HAP-1 (cell line): ENCODE results near the gene KLF12.

Experiments
- DNase-seq, 2 experiments: peaks; one replicate each; pipeline ENCODE4 v3.0.0-alpha.2; 2016 to 2020; ENCODE audit warnings: low spot score in 2 of 2
- H3K27me3 ChIP-seq: fragments of 250-450 bp; sonication (Bioruptor Pico); 2 replicates; pipeline ENCODE4 v1.5.1; 2020; ENCODE audit warnings: low read depth, mild to moderate bottlenecking, moderate library complexity
- H3K36me3 ChIP-seq: fragments of 250-450 bp; sonication (Bioruptor Pico); replicated peaks from 2 replicates; pipeline ENCODE4 v1.5.1; 2020; ENCODE audit warnings: mild to moderate bottlenecking
- H3K4me1 ChIP-seq: fragments of 250-450 bp; sonication (Bioruptor Pico); 2 replicates; pipeline ENCODE4 v1.5.1; 2020; ENCODE audit warnings: mild to moderate bottlenecking
- H3K4me3 ChIP-seq: fragments of 250-450 bp; sonication (Bioruptor Pico); 2 replicates; pipeline ENCODE4 v1.5.1; 2020; ENCODE audit warnings: mild to moderate bottlenecking, moderate library complexity
- H3K9me3 ChIP-seq: fragments of 250-450 bp; sonication (Bioruptor Pico); 2 replicates; pipeline ENCODE4 v1.5.1; 2020; ENCODE audit warnings: mild to moderate bottlenecking, moderate library complexity
- in situ Hi-C: fragments of 300-500 bp; cut with MboI; formaldehyde crosslinking; loops from 3 replicates; pipeline ENCODE4 v1.14.3; 2020; ENCODE audit warnings: low sequenced_read_pairs, inconsistent platforms, mixed read lengths

KLF12 gene

DNA sequence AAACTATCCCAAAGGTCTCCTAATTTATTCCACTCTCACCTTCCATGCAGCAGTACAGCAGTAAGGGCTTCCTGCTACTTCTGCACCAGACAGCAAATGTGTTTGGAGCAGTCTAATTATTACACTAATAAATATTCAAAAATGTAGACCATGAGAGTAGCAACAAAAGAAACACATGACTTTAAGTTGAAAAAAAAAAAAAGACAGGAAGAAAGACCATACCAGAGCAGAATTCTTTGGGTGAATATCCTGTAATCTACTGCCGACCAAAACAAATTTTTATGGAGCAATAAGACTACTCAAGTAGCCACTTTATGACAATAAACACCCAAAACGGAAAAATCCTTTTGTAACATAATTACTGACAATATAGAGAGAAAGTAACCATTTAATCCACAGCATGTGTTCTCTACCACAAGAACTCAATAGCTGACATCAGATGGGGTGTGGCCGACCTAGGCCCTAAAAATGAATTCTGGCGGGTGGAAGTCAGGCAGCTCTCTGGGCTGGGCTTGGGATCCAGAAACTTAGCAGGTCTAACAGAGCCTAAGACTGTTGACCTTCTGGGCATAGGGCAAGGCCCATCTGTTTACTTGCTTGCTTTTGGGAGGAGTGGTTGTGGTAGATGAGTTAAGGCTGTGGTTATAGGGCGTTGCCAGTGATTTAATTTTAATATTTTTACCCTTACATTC is 4.6 kb downstream of the KLF12 start:
- no peaks in the 10 kb centered on the region for H3K27me3 ChIP-seq
- no peak overlapping the region for H3K4me3 ChIP-seq
- no peaks in the 10 kb centered on the region for H3K9me3 ChIP-seq
- in situ Hi-C loops: no loop called here
- H3K36me3 ChIP-seq: no peaks in the 10 kb centered on the region
- DNase-seq: peak; percentile 8 to 40
- H3K4me1 ChIP-seq: peaks cover 23% of the 10 kb centered on the region

DNA sequence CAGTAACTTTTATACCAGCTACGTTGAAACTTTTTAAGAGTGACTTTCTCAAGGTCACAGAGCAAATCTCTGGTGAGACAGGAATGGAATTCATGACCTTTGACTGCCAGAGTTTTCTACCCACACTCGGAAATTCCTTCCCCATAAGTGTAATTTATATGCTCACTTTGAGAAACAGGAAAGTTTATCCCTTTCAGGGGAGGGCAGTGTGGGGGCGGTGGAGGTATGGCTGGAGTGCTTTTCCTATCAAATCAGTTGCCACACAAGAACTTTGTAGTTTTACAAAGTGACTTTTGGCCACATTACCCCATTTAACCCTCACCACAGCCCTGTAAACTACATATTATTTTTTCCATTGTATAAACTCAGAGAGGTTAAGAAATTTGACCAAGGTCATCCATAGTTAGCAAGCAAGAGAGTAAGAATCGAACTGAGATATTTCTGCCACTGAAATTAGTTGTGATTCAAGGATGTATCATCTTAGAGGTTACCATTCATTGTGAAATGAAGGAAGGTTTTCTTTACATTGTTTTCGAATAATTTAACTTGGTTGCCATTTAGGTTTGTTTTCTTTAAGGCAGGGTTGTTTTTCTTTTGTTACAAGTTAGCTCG is 5.9 kb downstream of the KLF12 start:
- no peak overlapping the region for H3K4me3 ChIP-seq
- DNase-seq: peak in 1 of 2 experiments; percentile 7
- in situ Hi-C loops: no loop called here

DNA sequence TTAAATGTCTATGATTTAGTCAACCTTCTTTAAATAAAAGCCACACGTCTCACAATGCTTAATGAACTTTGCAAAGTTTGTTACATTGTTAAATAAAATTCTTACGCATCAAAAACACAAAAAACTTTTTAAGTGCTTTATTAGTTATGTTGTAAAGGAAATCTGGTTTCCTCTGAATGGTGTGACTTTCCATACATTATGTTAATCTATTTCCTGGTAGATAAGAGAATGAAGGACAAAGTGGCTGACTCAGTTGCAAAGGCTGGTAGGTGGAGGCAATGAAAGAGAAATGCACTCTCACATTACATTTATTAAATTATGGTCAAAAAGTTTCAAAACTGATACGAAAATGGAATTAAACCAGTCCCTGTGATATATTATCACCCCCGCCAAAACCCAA is 15.9 kb downstream of the KLF12 start:
- H3K36me3 ChIP-seq: no peaks in the 10 kb centered on the region
- H3K27me3 ChIP-seq: no peaks in the 10 kb centered on the region
- in situ Hi-C loops: no loop called here
- no peaks in the 10 kb centered on the region for H3K4me1 ChIP-seq
- no peak overlapping the region for H3K4me3 ChIP-seq
- H3K9me3 ChIP-seq: peaks cover 5% of the 10 kb centered on the region
- no peak for DNase-seq

More for the DNA sequence above, 5.9 kb downstream of the KLF12 start:
- no peaks in the 10 kb centered on the region for H3K9me3 ChIP-seq
- H3K27me3 ChIP-seq: no peaks in the 10 kb centered on the region
- H3K36me3 ChIP-seq: no peaks in the 10 kb centered on the region
- H3K4me1 ChIP-seq: peaks cover 23% of the 10 kb centered on the region

DNA sequence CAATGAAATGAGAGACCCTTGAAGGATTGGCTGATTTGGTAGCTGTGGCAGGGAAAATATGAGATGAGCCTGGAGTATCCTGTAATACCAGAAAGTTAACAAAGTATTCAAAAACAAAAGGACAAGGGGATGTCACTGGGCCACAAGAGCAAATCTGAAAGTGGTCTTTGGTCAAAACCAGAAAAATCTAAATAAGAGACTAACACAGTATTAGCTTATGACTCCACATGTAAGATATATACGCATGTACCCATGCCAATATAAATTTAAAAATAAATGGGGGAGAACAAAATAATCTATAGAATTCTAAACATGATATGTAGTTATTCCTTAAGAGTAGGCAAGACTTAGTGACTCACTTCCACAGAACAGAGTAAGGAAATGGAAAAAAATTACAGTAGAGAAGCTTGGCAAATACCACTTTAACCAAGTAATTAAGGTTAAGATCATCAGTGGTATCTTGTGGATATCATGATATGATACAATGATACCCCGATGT is 16.9 kb downstream of the KLF12 start:
- in situ Hi-C loops: no loop called here
- Histone ChIP-seq H3K27me3 (no peaks in the 10 kb centered on the region), H3K36me3 (no peaks in the 10 kb centered on the region), H3K4me3 (no peak overlapping the region), H3K9me3 (peaks cover 5% of the 10 kb centered on the region), H3K4me1 (no peaks in the 10 kb centered on the region)
- DNase-seq: no peak

DNA sequence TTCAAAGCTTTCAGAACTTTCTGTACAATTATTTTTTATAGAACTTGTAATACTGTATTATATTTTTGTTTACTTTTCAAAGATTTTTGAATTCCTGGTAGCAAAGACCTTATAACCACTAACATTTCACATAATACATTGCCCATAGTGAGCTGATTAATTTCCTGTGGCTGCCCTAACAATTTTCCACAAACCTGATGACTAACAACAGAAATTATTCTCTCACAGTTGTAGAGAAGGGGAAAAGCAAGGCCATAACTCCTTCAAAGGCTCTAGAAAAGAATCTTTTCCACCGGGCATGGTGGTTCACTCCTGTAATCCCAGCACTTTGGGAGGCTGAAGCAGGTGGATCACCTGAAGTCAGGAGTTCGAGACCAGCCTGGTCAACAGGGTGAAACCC is 19.1 kb downstream of the KLF12 start:
- H3K36me3 ChIP-seq: no peaks in the 10 kb centered on the region
- no peaks in the 10 kb centered on the region for H3K4me1 ChIP-seq
- no peak for DNase-seq
- H3K9me3 ChIP-seq: peaks cover 4% of the 10 kb centered on the region
- no peak overlapping the region for H3K4me3 ChIP-seq
- in situ Hi-C loops: no loop called here
- H3K27me3 ChIP-seq: no peaks in the 10 kb centered on the region

DNA sequence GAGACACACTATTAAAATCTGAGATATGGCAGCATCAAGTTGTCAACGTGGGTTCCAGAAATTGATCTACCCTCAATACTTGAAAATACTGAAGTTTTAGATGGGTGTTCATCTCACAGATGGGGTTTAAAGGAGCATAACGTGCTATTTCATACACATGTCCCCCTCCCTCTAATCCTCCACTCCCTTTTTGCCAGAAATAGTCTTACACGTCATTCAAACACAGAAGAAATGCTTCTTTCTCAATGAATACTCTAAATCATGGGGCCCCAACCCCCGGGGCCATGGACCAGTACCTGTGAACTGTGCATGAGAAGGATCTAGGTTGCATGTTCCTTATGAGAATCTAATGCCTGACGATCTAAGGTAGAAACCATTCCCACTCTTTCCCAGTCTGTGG is 19.6 kb downstream of the KLF12 start:
- H3K27me3 ChIP-seq: no peaks in the 10 kb centered on the region
- no peaks in the 10 kb centered on the region for H3K36me3 ChIP-seq
- H3K4me1 ChIP-seq: no peaks in the 10 kb centered on the region
- DNase-seq: no peak
- in situ Hi-C loops: no loop called here
- H3K9me3 ChIP-seq: peaks cover 3% of the 10 kb centered on the region; the same call in 1 of the 2 replicates
- no peak overlapping the region for H3K4me3 ChIP-seq

DNA sequence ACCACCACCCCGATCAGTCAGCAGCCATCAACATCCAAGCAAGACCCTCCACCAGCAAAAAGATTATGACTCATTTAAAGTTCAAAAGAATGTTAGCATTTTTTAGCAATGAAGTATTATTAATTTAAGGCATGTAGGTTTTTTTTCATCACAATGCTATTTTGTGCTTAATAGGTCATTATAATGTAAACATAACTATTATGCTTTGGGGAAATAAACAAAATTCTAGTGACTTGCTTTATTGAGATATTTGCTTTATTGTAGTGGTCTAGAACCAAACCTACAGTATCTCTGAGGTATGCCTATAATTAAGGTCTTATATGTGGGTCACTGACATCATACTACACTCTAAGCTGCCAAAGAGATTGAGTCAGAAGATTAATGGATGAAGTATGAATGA is 20.0 kb downstream of the KLF12 start:
- no peak for DNase-seq
- Histone ChIP-seq H3K4me1 (no peaks in the 10 kb centered on the region), H3K27me3 (no peaks in the 10 kb centered on the region), H3K9me3 (no peaks in the 10 kb centered on the region; the same call in 1 of the 2 replicates), H3K4me3 (no peak overlapping the region), H3K36me3 (no peaks in the 10 kb centered on the region)
- in situ Hi-C loops: no loop called here

DNA sequence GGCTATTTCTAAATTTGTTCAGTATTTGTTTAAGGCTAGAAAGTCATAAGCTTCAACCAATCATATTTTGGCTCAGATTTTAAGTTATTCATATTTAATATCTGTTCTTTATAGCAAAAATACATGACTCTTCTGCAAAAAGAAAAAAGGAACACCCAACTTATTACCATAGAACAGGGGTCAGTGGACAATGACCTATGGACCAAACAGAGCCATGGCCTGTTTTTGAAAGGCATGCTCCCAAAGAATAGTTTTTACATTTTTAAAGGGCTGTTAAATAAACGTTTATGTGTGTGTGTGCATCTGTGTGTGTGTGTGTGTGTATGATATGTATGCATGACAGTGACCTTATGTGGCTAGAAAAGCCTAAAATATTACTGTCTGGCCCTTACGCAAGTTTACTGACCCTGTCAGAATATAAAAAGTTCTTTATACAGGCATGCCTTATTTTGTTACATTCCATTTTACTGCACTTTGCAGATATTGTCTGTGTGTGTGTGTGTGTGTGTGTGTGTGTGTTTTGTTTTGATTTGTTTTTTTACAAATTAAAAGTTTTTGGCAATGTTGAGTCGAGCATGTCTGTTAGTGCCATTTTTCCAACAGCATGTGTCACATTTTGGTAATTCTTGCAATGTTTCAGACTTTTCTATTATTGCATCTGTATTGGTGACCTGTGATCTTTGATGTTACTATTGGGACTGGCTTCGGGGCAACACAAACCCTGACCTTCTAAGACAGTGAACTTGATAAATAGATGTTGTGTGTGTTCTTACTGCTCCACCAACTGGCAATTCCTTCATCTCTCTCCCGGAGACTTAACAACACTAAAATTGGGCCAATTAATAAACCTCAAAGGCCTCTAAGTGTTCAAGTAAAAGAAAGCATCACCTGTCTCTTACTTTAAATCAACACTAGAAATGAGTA is 22.0 kb downstream of the KLF12 start:
- Histone ChIP-seq H3K4me3 (no peak overlapping the region), H3K9me3 (no peaks in the 10 kb centered on the region), H3K4me1 (no peaks in the 10 kb centered on the region), H3K36me3 (no peaks in the 10 kb centered on the region), H3K27me3 (no peaks in the 10 kb centered on the region)
- DNase-seq: no peak
- in situ Hi-C loops: no loop called here

DNA sequence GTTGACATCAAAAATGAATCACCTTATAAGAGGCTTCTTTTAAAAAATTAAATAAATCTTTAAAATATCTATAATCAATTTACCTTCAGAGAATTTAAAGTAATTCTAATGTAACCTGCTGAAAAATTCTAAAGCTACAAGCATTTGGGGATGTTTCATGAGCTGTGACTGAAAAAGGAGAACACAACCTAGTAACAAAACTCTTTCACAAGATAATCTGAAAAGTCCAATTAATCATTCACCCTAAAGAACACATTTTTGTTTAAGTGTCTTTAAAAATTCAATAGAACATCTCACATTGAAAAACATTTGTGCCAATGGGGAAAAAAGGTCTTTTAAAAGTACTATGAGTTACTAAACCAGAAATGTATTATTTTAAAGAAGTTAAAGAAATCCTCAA is 22.8 kb downstream of the KLF12 start:
- Histone ChIP-seq H3K9me3 (no peaks in the 10 kb centered on the region), H3K27me3 (no peaks in the 10 kb centered on the region), H3K4me1 (no peaks in the 10 kb centered on the region), H3K4me3 (no peak overlapping the region), H3K36me3 (no peaks in the 10 kb centered on the region)
- no peak for DNase-seq
- in situ Hi-C loops: no loop called here

DNA sequence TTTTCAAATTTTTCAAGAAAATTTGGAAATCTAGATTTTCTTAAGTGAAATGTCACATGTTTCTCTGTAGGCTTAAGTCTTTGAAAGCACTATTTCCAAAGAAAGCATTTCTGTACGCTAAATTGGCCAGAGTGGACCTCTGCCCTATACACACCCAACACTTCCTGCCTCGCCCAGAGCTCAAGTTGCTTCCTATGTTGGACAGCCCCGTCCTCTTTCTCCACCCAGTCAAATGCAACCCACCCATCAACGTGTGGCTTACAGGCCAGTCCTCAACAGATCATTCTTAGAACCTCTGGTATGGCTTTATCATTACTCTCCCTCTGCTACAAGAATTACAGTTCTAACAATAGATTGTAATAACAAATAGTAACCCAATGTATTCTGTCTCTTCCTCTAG is 24.2 kb downstream of the KLF12 start:
- Histone ChIP-seq H3K27me3 (no peaks in the 10 kb centered on the region), H3K9me3 (no peaks in the 10 kb centered on the region), H3K4me3 (no peak overlapping the region), H3K4me1 (no peaks in the 10 kb centered on the region), H3K36me3 (no peaks in the 10 kb centered on the region)
- no peak for DNase-seq
- in situ Hi-C loops: no loop called here

DNA sequence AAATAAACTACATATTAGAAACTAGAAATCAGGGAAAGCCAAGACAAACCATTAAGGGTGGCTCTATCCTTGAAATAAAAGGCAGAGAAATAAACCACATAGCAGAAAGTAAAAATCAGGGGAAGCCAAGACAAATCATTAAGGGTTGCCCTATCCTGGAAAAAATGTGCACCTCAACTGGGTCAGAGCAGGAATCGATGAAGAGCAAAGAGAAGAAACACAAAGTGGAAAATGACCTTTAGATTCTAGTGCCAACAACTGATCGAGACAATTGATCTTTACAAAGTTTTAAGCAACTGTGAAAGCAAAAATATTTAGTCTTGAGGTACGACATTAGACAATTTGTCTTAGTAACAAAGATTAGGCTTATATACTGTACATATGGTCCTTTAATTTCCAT is 26.6 kb downstream of the KLF12 start:
- DNase-seq: no peak
- Histone ChIP-seq H3K9me3 (no peaks in the 10 kb centered on the region), H3K36me3 (no peaks in the 10 kb centered on the region), H3K27me3 (no peaks in the 10 kb centered on the region), H3K4me3 (no peak overlapping the region), H3K4me1 (no peaks in the 10 kb centered on the region)
- in situ Hi-C loops: no loop called here

DNA sequence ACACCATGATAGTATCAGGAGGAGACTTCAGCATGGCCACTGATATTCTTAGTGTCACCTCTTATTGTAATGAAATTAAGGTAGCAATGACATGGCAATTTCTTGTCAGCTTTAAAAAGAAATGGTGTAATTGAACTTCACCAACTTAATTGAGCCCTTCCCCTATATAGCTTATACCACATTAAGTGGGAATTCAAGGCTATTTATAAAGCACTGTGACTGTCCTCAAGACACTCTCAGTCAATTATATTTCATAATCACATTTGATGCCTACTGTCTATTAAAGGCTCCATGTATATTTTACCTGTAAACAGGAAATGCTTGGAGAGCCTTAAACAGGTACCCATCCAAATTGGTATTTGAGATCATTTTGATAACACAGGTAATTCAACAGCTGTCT is 28.3 kb downstream of the KLF12 start:
- in situ Hi-C loops: no loop called here
- no peak overlapping the region for H3K4me3 ChIP-seq
- no peaks in the 10 kb centered on the region for H3K27me3 ChIP-seq
- H3K36me3 ChIP-seq: no peaks in the 10 kb centered on the region
- H3K9me3 ChIP-seq: no peaks in the 10 kb centered on the region
- H3K4me1 ChIP-seq: no peaks in the 10 kb centered on the region
- DNase-seq: no peak

DNA sequence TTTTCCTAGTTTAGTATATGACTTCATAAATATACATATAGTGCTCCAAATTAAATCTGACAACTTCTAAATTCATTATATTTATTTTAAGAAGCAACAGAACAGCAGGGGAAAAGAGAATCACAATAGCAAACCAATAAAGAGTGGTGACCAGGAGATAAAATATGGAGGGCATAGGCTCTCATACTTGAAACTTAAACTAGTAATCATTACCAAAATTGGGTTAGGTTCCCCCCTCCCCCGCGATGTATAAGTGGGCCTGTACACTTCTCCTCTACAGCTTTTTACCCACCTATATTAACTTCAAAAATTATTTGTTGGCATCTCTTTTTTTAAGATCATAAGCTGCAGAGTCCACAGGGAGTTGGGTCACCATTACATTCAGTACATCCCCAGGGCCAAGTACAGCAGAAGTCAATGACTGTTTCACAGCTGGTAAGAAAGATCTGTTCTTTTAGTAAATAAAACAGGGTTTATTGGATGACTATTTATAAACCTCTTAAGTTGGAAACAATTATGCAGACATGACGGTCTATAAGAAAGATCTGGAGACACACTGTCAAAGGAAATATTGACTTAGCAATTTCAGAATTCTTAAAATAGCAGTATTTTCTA is 29.4 kb downstream of the KLF12 start:
- no peaks in the 10 kb centered on the region for H3K4me1 ChIP-seq
- no peaks in the 10 kb centered on the region for H3K27me3 ChIP-seq
- no peak overlapping the region for H3K4me3 ChIP-seq
- in situ Hi-C loops: no loop called here
- no peaks in the 10 kb centered on the region for H3K36me3 ChIP-seq
- DNase-seq: no peak
- H3K9me3 ChIP-seq: no peaks in the 10 kb centered on the region
